ENCODE results near the gene MAVS. TPM values are rescaled to one million over a fixed set of nuclear protein-coding genes. Genes with fewer than 3 reads are reported as not detected.

MAVS gene
- total and polyA plus RNA-seq, 9 of the 15 experiments (the other 6 are each of a cell fraction or from before 2014, with no cell fraction given): 1.6 to 22.0 (median 11.3) TPM

GRCh38 chr20:3804254-3804751 lies 42.3 kb upstream of the MAVS start:
- DNase-seq (ENCODE audit: extremely low read depth in 1 of 4, low spot score in 3 of 4) (no peak), FAIRE-seq (no peak), ATAC-seq (no peak)
- no peaks in the 10 kb centered on the region for H4K20me1 ChIP-seq (replicated peaks; ENCODE audit: control insufficient read depth, insufficient read depth, low read length)
- H3K36me3 ChIP-seq (ENCODE audit: control insufficient read depth, insufficient read depth, low read length): peaks cover 61% of the 10 kb centered on the region; the same call in 2 of the 3 replicates
- intact Hi-C loops (cut with micrococcal nuclease): no loop called here
- CTCF ChIA-PET (ENCODE audit: low intra/inter-chr PET ratio): no interaction called here
- H2AFZ ChIP-seq (ENCODE audit: low read depth, low read length): no peak overlapping the region
- H3K79me2 ChIP-seq (ENCODE audit: control insufficient read depth, insufficient read depth, low read length): no peaks in the 10 kb centered on the region
- H3K27me3 ChIP-seq (ENCODE audit: control insufficient read depth in 2 of 2, insufficient read depth in 2 of 2, low read length in 2 of 2): no peaks in the 10 kb centered on the region
- no peaks in the 10 kb centered on the region for H3K9me1 ChIP-seq (ENCODE audit: control insufficient read depth, insufficient read depth, low read length)
- no peaks in the 10 kb centered on the region for H3K9me3 ChIP-seq (replicated peaks; ENCODE audit: control insufficient read depth, insufficient read depth, low read depth, low read length)
- no peak overlapping the region for H3K4me3 ChIP-seq
- in situ Hi-C loops (cut with MboI): no loop called here
- no TSS peak for BruUV-seq (replicated peaks)
- POLR2A ChIA-PET: interaction anchor here (0.9 to 1.0 kb wide), 2 partner anchors 9 to 33 kb away, joined by 3 read pairs; no protein-coding TSS in a partner anchor
- no peak overlapping the region; a peak in 1 of 4 replicates for H3K9ac ChIP-seq (ENCODE audit: insufficient read depth in 1 of 2, low read depth in 2 of 2, low read length in 2 of 2)
- TF ChIP-seq SRSF1 (IDR thresholded peaks at IDR 0.05; ENCODE audit: low read depth, low read length): no peak
- peak; percentile 51; the same call in 1 of the 2 replicates for TF ChIP-seq CEBPB (tag; IDR thresholded peaks at IDR 0.05)
- peaks cover 8 to 28% of the 10 kb centered on the region in 2 experiments; a peak in 4 of 5 replicates for H3K4me1 ChIP-seq (replicated peaks in 1 of 2; ENCODE audit: control insufficient read depth in 2 of 2, insufficient read depth in 2 of 2, low read length in 2 of 2)
- 79% methylated on average over 10 of the region's 11 CpGs for WGBS (ENCODE audit: insufficient coverage, low coverage, missing lambda C conversion rate)
- no peak overlapping the region for H3K4me2 ChIP-seq (ENCODE audit: insufficient read depth, low read length)
- H3K27ac ChIP-seq (ENCODE audit: extremely low read depth, low read depth, low read length): no peak overlapping the region; the same call in 2 of the 3 replicates

GRCh38 chr20:3804781-3805180 lies 41.9 kb upstream of the MAVS start:
- POLR2A ChIA-PET: interaction anchor here (0.6 to 1.0 kb wide), 3 partner anchors 10 to 1820 kb away, joined by 3 read pairs; no protein-coding TSS in a partner anchor
- no TSS peak for BruUV-seq (replicated peaks)
- peaks cover 8 to 28% of the 10 kb centered on the region in 2 experiments; a peak in 4 of 5 replicates for H3K4me1 ChIP-seq (replicated peaks in 1 of 2; ENCODE audit: control insufficient read depth in 2 of 2, insufficient read depth in 2 of 2, low read length in 2 of 2)
- H3K27me3 ChIP-seq (ENCODE audit: control insufficient read depth in 2 of 2, insufficient read depth in 2 of 2, low read length in 2 of 2): no peaks in the 10 kb centered on the region
- H3K36me3 ChIP-seq (ENCODE audit: control insufficient read depth, insufficient read depth, low read length): peaks cover 59% of the 10 kb centered on the region; the same call in 2 of the 3 replicates
- no peak overlapping the region for H3K4me3 ChIP-seq
- TF ChIP-seq SAFB2 (IDR thresholded peaks at IDR 0.05; ENCODE audit: borderline replicate concordance, low read depth, low read length, severe bottlenecking): no peak
- TF ChIP-seq NELFE (IDR thresholded peaks at IDR 0.05; ENCODE audit: insufficient read depth, insufficient read length): no peak
- TF ChIP-seq YY1 (IDR thresholded peaks at IDR 0.05; ENCODE audit: borderline replicate concordance in 1 of 3, control insufficient read depth in 1 of 3, extremely low read depth in 1 of 3, insufficient read depth in 3 of 3, insufficient read length in 1 of 3, insufficient replicate concordance in 2 of 3, low read depth in 1 of 3, low read length in 2 of 3): no peak
- no peak for TF ChIP-seq SMAD1 (IDR thresholded peaks at IDR 0.05; ENCODE audit: low read depth, low read length, partially characterized antibody)
- TF ChIP-seq SAFB (IDR thresholded peaks at IDR 0.05; ENCODE audit: borderline replicate concordance, low read depth, low read length): no peak
- ATAC-seq: no peak
- no peaks in the 10 kb centered on the region for H4K20me1 ChIP-seq (replicated peaks; ENCODE audit: control insufficient read depth, insufficient read depth, low read length)
- peak overlapping the region in 1 of 2 experiments; percentile 35; a peak in 1 of 4 replicates for H3K9ac ChIP-seq (ENCODE audit: insufficient read depth in 1 of 2, low read depth in 2 of 2, low read length in 2 of 2)
- H3K9me3 ChIP-seq (replicated peaks; ENCODE audit: control insufficient read depth, insufficient read depth, low read depth, low read length): no peaks in the 10 kb centered on the region
- in situ Hi-C loops (cut with MboI) (no loop called here), intact Hi-C loops (cut with micrococcal nuclease) (no loop called here)
- DNase-seq (ENCODE audit: extremely low read depth in 1 of 4, low spot score in 3 of 4): no peak
- 86% methylated on average over 2 of the region's 11 CpGs for WGBS (ENCODE audit: insufficient coverage, low coverage, missing lambda C conversion rate)
- no peak overlapping the region for H3K4me2 ChIP-seq (ENCODE audit: insufficient read depth, low read length)
- no peak for FAIRE-seq
- H3K79me2 ChIP-seq (ENCODE audit: control insufficient read depth, insufficient read depth, low read length): no peaks in the 10 kb centered on the region
- CTCF ChIA-PET (ENCODE audit: low intra/inter-chr PET ratio): no interaction called here
- no peak overlapping the region for H3K27ac ChIP-seq (ENCODE audit: extremely low read depth, low read depth, low read length)
- H3K9me1 ChIP-seq (ENCODE audit: control insufficient read depth, insufficient read depth, low read length): no peaks in the 10 kb centered on the region
- no peak overlapping the region for H2AFZ ChIP-seq (ENCODE audit: low read depth, low read length)
